HEK293 (cell line): ENCODE results near the gene CLIC5.

Experiments used
- CTCF ChIA-PET: fragments of 350-600 bp; formaldehyde crosslinking; extraction: SDS; loops from one replicate; lab custom pipeline; 2021; ENCODE audit warnings: antibody characterized with exemption; lab: Yijun Ruan, JAX
- POLR2A ChIA-PET: fragments of 300-600 bp; formaldehyde crosslinking; extraction: SDS; loops from one replicate; lab custom pipeline; 2020; ENCODE audit warnings: antibody characterized with exemption, inconsistent platforms; lab: Yijun Ruan, JAX
- H3K27ac ChIP-seq: fragments of 200-500 bp; sonication (Bioruptor generic); 2 replicates; pipeline ENCODE4 v1.5.1; 2014; ENCODE audit warnings: low read depth, low read length, control low read depth, inconsistent platforms; ENCODE audit errors: extremely low read depth
- H3K36me3 ChIP-seq, 2 experiments: fragments of 200-500 bp in 1 of 2; sonication (Bioruptor generic) in 1 of 2; 1 replicate in 1 of 2; 2 replicates in 1 of 2; pipeline ENCODE4 v1.5.1; 2014 to 2017; ENCODE audit warnings: inconsistent platforms in 2 of 2, low read length in 2 of 2; ENCODE audit not compliant: control insufficient read depth in 2 of 2, insufficient read depth in 1 of 2
- H3K4me1 ChIP-seq: fragments of 200-500 bp; sonication (Bioruptor generic); 2 replicates; pipeline ENCODE4 v1.5.1; 2014; ENCODE audit warnings: mild to moderate bottlenecking, low read length, inconsistent platforms; ENCODE audit not compliant: control insufficient read depth, insufficient read depth
- H3K4me3 ChIP-seq: 2 replicates; pipeline ENCODE4 v1.5.1; 2011; ENCODE audit warnings: low read depth, mild to moderate bottlenecking, control low read depth, low read length, moderate library complexity
- H3K9me3 ChIP-seq: fragments of 200-500 bp; sonication (Bioruptor generic); 2 replicates; pipeline ENCODE4 v1.5.1; 2014; ENCODE audit warnings: low read depth, low read length, inconsistent platforms; ENCODE audit not compliant: control insufficient read depth, insufficient read depth
- GLI4 ChIP-seq: fragments of 450-650 bp; formaldehyde crosslinking; IDR thresholded peaks from 2 replicates; pipeline ENCODE4 v1.5.1; 2016; ENCODE audit warnings: missing biosample characterization, missing genetic modification characterization
- MYNN ChIP-seq: fragments of 450-650 bp; formaldehyde crosslinking; IDR thresholded peaks from 2 replicates; pipeline ENCODE4 v1.5.1; 2016; ENCODE audit warnings: missing biosample characterization, missing genetic modification characterization, borderline replicate concordance
- PRDM1 ChIP-seq: fragments of 450-650 bp; formaldehyde crosslinking; IDR thresholded peaks from 2 replicates; pipeline ENCODE4; 2016; ENCODE audit warnings: missing biosample characterization, missing genetic modification characterization
- ZBTB21 ChIP-seq: fragments of 450-650 bp; formaldehyde crosslinking; IDR thresholded peaks from 2 replicates; pipeline ENCODE4 v1.5.1; 2017; ENCODE audit warnings: missing biosample characterization, missing genetic modification characterization
- ZNF132 ChIP-seq: fragments of 450-650 bp; formaldehyde crosslinking; IDR thresholded peaks from 2 replicates; pipeline ENCODE4 v1.5.1; 2017; ENCODE audit warnings: missing biosample characterization, missing genetic modification characterization, borderline replicate concordance
- ZNF138 ChIP-seq: fragments of 450-650 bp; formaldehyde crosslinking; IDR thresholded peaks from 2 replicates; pipeline ENCODE4 v1.5.1; 2016; ENCODE audit warnings: missing biosample characterization, missing genetic modification characterization, borderline replicate concordance
- ZNF169 ChIP-seq: fragments of 450-650 bp; formaldehyde crosslinking; IDR thresholded peaks from 2 replicates; pipeline ENCODE4 v1.5.1; 2016; ENCODE audit warnings: missing biosample characterization, missing genetic modification characterization
- ZNF521 ChIP-seq: fragments of 450-650 bp; formaldehyde crosslinking; IDR thresholded peaks from 2 replicates; pipeline ENCODE4 v1.5.1; 2017; ENCODE audit warnings: missing biosample characterization, mild to moderate bottlenecking, missing genetic modification characterization
- ZNF555 ChIP-seq: fragments of 450-650 bp; formaldehyde crosslinking; conservative IDR thresholded peaks from 2 replicates; pipeline ENCODE4 v1.5.1; 2017; ENCODE audit warnings: missing biosample characterization, mild to moderate bottlenecking, missing genetic modification characterization, inconsistent platforms
- ZNF580 ChIP-seq: fragments of 450-650 bp; formaldehyde crosslinking; IDR thresholded peaks from 2 replicates; pipeline ENCODE4 v1.5.1; 2016; ENCODE audit warnings: missing biosample characterization, missing genetic modification characterization
- ZNF600 ChIP-seq: fragments of 450-650 bp; formaldehyde crosslinking; IDR thresholded peaks from 2 replicates; pipeline ENCODE4 v1.5.1; 2016; ENCODE audit warnings: missing biosample characterization, missing genetic modification characterization
- TF ChIP-seq, protein P1 (sequence below): fragments of 450-650 bp; formaldehyde crosslinking; IDR thresholded peaks from 2 replicates; pipeline ENCODE4 v1.5.1; 2016; ENCODE audit warnings: missing biosample characterization, missing genetic modification characterization, borderline replicate concordance
- TF ChIP-seq, protein P2 (sequence below): fragments of 450-650 bp; formaldehyde crosslinking; IDR thresholded peaks from 2 replicates; pipeline ENCODE4 v1.5.1; 2016; ENCODE audit warnings: missing biosample characterization, missing genetic modification characterization, low read depth

CLIC5 gene

DNA sequence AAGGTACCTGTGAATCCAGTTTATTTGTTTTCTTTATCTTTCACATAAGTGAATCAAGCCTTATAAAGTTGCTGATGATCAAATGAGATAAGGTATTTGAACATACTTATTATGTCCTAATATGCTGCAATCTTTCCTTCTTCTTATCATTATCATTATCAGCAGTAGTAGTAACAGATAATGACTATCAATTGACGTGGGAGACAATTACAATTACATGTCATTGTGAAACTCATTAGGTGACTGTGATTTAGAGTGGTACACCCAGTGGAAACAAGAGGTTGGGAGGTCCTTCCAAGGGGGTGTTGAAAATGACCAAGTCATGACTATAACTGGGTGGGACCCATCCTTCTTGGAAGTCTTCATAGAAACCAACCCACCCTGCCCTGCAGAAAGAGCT, 2.8 kb downstream of the CLIC5 start (continued):
- TF ChIP-seq, protein P1, sequence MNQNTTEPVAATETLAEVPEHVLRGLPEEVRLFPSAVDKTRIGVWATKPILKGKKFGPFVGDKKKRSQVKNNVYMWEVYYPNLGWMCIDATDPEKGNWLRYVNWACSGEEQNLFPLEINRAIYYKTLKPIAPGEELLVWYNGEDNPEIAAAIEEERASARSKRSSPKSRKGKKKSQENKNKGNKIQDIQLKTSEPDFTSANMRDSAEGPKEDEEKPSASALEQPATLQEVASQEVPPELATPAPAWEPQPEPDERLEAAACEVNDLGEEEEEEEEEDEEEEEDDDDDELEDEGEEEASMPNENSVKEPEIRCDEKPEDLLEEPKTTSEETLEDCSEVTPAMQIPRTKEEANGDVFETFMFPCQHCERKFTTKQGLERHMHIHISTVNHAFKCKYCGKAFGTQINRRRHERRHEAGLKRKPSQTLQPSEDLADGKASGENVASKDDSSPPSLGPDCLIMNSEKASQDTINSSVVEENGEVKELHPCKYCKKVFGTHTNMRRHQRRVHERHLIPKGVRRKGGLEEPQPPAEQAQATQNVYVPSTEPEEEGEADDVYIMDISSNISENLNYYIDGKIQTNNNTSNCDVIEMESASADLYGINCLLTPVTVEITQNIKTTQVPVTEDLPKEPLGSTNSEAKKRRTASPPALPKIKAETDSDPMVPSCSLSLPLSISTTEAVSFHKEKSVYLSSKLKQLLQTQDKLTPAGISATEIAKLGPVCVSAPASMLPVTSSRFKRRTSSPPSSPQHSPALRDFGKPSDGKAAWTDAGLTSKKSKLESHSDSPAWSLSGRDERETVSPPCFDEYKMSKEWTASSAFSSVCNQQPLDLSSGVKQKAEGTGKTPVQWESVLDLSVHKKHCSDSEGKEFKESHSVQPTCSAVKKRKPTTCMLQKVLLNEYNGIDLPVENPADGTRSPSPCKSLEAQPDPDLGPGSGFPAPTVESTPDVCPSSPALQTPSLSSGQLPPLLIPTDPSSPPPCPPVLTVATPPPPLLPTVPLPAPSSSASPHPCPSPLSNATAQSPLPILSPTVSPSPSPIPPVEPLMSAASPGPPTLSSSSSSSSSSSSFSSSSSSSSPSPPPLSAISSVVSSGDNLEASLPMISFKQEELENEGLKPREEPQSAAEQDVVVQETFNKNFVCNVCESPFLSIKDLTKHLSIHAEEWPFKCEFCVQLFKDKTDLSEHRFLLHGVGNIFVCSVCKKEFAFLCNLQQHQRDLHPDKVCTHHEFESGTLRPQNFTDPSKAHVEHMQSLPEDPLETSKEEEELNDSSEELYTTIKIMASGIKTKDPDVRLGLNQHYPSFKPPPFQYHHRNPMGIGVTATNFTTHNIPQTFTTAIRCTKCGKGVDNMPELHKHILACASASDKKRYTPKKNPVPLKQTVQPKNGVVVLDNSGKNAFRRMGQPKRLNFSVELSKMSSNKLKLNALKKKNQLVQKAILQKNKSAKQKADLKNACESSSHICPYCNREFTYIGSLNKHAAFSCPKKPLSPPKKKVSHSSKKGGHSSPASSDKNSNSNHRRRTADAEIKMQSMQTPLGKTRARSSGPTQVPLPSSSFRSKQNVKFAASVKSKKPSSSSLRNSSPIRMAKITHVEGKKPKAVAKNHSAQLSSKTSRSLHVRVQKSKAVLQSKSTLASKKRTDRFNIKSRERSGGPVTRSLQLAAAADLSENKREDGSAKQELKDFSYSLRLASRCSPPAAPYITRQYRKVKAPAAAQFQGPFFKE (tag by site-specific recombination) = no peak
- no peak for TF ChIP-seq ZBTB21 (tag by site-specific recombination)
- TF ChIP-seq, protein P2, sequence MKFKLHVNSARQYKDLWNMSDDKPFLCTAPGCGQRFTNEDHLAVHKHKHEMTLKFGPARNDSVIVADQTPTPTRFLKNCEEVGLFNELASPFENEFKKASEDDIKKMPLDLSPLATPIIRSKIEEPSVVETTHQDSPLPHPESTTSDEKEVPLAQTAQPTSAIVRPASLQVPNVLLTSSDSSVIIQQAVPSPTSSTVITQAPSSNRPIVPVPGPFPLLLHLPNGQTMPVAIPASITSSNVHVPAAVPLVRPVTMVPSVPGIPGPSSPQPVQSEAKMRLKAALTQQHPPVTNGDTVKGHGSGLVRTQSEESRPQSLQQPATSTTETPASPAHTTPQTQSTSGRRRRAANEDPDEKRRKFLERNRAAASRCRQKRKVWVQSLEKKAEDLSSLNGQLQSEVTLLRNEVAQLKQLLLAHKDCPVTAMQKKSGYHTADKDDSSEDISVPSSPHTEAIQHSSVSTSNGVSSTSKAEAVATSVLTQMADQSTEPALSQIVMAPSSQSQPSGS = no peak
- no peak for TF ChIP-seq GLI4 (tag by site-specific recombination)
- no peak for TF ChIP-seq ZNF169
- no peak for TF ChIP-seq ZNF555

DNA sequence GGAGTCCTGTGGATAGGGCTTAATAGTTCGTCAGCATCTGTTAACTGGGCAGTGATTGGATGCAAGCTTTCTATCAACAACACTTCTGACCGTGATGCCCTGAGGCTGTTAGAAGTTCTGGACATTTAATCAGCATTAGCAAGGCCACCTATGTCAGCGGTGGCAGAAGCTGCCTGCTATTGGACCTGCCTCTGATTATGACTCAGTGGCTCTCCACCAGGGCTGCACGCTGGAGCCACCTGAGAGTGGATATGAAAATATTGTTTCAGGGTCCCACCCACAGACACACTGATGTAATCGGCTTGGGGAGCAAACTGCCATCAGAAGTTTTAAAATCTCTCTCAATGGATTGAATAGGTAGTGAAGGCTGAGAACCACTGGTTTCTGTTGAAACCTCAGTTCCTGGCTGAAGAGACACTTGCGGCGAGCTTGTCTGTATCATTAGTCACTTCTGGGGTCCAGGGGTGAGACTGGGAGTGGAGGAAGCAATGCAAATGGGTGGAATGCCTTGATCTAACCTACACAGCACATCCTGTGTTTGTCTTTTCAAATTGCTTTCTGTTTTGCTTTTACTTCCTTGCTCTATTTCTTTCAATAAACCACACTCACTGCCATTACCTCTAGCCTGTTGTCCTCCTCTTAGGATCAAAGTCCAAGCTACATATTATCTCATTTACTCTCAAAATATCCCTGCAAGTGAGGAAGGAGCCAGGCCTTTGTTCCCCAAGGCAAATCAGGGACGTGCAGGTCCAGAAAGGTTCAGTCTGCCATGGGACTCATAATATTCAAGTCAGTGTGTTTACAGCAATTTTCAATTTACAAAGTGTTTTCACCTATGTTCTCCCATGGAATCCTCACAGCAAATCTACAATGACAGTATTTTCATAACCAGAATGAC, 4.2 kb downstream of the CLIC5 start:
- CTCF ChIA-PET = interaction anchor here (1.6 kb wide), 2 partner anchors 21 to 81 kb away, joined by 4 to 7 read pairs; no protein-coding TSS in a partner anchor
- Histone ChIP-seq H3K9me3 (no peaks in the 10 kb centered on the region; the same call in 1 of the 2 replicates), H3K4me1 (peaks cover 6% of the 10 kb centered on the region; the same call in 1 of the 2 replicates), H3K36me3 (no peaks in the 10 kb centered on the region), H3K27ac (no peak overlapping the region), H3K4me3 (no peak overlapping the region)
- TF ChIP-seq ZNF580 (tag by site-specific recombination) (no peak), ZNF600 (tag by site-specific recombination) (0 out of 2 replicates have a peak, but pooled peaks have one; percentile 7)
- POLR2A ChIA-PET = interaction anchor here (1.1 kb wide), 1 partner anchor 119 kb away, joined by 3 read pairs; no protein-coding TSS in a partner anchor

- no peak for TF ChIP-seq MYNN
- TF ChIP-seq ZNF600 (tag by site-specific recombination) = peak; percentile 48; the same call in 1 of the 2 replicates
- POLR2A ChIA-PET = interaction anchor here (1.1 kb wide), 1 partner anchor 119 kb away, joined by 3 read pairs; no protein-coding TSS in a partner anchor
- Histone ChIP-seq H3K27ac (no peak overlapping the region), H3K4me3 (no peak overlapping the region), H3K36me3 (no peaks in the 10 kb centered on the region), H3K9me3 (no peaks in the 10 kb centered on the region), H3K4me1 (peaks cover 6% of the 10 kb centered on the region; the same call in 1 of the 2 replicates)
- CTCF ChIA-PET = interaction anchor here (1.6 kb wide), 1 partner anchor 20 kb away, joined by 4 read pairs; no protein-coding TSS in a partner anchor
These were observed 4.9 kb downstream of the CLIC5 start for GRCh38 chr6:46010771-46011170.

DNA sequence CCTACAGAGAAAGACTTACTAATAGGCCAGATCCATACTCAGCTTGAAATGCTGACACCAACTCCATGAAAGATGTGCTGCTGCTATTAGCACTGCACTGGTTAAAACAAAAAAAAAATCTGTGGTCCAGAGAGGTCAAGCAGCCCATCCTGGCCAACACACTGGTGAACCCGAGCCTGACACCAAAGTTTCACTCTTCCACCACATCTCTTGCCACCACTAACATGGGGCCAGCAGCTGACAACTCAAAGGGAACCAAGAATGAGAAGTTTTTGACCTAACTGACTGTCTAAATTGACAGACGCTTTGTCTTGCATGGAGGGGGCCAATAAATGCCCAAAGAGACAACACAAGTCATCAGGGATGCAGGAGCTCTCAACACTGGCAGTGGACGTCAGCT, 5.4 kb downstream of the CLIC5 start:
- POLR2A ChIA-PET = no interaction called here
- TF ChIP-seq PRDM1 = no peak
- no peak for TF ChIP-seq ZNF521 (tag by site-specific recombination)
- no peak for TF ChIP-seq ZNF132 (tag by site-specific recombination)
- TF ChIP-seq ZNF138 (tag by site-specific recombination) = no peak
- Histone ChIP-seq H3K36me3 (no peaks in the 10 kb centered on the region), H3K27ac (no peak overlapping the region), H3K9me3 (no peaks in the 10 kb centered on the region), H3K4me1 (peaks cover 6% of the 10 kb centered on the region; the same call in 1 of the 2 replicates), H3K4me3 (no peak overlapping the region)
- CTCF ChIA-PET = interaction anchor here (1.1 to 1.6 kb wide), 2 partner anchors 20 to 80 kb away, joined by 4 to 5 read pairs; no protein-coding TSS in a partner anchor
